ENCODE results near the gene SNAP47.

DNA sequence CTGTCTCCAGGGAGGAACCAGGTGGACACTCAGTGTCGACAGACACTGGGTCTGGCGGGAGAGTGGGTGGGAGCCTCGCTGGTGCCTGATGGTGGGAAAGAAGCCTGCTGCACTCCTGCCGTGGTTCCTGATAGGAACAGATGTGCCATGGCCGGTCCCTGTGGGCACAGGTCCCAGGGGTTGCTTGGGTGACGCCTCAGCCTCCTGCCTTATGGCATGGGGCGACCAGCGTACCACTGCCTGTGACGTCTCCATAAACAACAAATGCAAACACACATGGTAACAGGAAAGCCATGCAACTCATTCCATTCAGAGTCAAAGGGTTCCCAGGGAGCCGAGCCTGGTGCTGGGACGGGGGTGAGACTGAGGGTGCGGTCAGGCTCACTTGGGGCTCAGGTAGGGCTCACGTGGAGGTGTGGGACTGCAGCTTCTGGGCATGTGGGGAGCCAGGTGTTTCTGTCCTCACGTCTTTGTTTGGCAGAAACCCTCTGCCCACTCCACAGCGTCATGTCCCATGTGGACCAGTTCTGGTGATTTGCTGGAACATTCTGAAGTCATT is 34.8 kb downstream of the SNAP47 start:
- TF ChIP-seq, protein P1, sequence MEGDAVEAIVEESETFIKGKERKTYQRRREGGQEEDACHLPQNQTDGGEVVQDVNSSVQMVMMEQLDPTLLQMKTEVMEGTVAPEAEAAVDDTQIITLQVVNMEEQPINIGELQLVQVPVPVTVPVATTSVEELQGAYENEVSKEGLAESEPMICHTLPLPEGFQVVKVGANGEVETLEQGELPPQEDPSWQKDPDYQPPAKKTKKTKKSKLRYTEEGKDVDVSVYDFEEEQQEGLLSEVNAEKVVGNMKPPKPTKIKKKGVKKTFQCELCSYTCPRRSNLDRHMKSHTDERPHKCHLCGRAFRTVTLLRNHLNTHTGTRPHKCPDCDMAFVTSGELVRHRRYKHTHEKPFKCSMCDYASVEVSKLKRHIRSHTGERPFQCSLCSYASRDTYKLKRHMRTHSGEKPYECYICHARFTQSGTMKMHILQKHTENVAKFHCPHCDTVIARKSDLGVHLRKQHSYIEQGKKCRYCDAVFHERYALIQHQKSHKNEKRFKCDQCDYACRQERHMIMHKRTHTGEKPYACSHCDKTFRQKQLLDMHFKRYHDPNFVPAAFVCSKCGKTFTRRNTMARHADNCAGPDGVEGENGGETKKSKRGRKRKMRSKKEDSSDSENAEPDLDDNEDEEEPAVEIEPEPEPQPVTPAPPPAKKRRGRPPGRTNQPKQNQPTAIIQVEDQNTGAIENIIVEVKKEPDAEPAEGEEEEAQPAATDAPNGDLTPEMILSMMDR (IDR thresholded peaks at IDR 0.05; ENCODE audit: poor library complexity), result no peak
- TF ChIP-seq EZH2 (IDR thresholded peaks at IDR 0.05; ENCODE audit: borderline replicate concordance) (no peak), EZH2phosphoT487 (IDR thresholded peaks at IDR 0.05; ENCODE audit: low read depth, severe bottlenecking, unreplicated experiment) (no peak)

Data from hepatocyte (in vitro differentiated cells).